HG02763 (cell line): ENCODE measurements around the gene NPHP4.

Experiments
- ATAC-seq: cut with Tn5 transposase; IDR thresholded peaks from one replicate; pipeline ENCODE4 v1.9.1; 2021; ENCODE audit warnings: mild to moderate bottlenecking, moderate library complexity; ENCODE audit not compliant: unreplicated experiment

NPHP4 gene

GRCh38 chr1:5915587-5916571 lies 76.3 kb downstream of the NPHP4 start:
- no peak for ATAC-seq

- no peak for ATAC-seq
These were observed 77.4 kb downstream of the NPHP4 start for GRCh38 chr1:5914676-5915365.

GRCh38 chr1:5913876-5914275 lies 78.3 kb downstream of the NPHP4 start:
- no peak for ATAC-seq

GRCh38 chr1:5913078-5913845 lies 79.0 kb downstream of the NPHP4 start:
- no peak for ATAC-seq

- ATAC-seq: no peak
These were observed 80.4 kb downstream of the NPHP4 start for GRCh38 chr1:5911871-5912271.

GRCh38 chr1:5911157-5911556 lies 81.1 kb downstream of the NPHP4 start:
- no peak for ATAC-seq

- ATAC-seq: no peak
These were observed 81.6 kb downstream of the NPHP4 start for GRCh38 chr1:5910666-5911065.

- ATAC-seq: no peak
These were observed 82.0 kb downstream of the NPHP4 start for GRCh38 chr1:5910276-5910620.

GRCh38 chr1:5909576-5910275 lies 82.5 kb downstream of the NPHP4 start:
- ATAC-seq: no peak

GRCh38 chr1:5908461-5909375 lies 83.5 kb downstream of the NPHP4 start:
- no peak for ATAC-seq

- ATAC-seq: no peak
These were observed 84.3 kb downstream of the NPHP4 start for GRCh38 chr1:5907966-5908365.

GRCh38 chr1:5907386-5907785 lies 84.8 kb downstream of the NPHP4 start:
- ATAC-seq: no peak

GRCh38 chr1:5906966-5907365 lies 85.3 kb downstream of the NPHP4 start:
- no peak for ATAC-seq

GRCh38 chr1:5906116-5906515 lies 86.1 kb downstream of the NPHP4 start:
- no peak for ATAC-seq

GRCh38 chr1:5905436-5905835 lies 86.8 kb downstream of the NPHP4 start:
- ATAC-seq: no peak

- ATAC-seq: no peak
These were observed 87.7 kb downstream of the NPHP4 start for GRCh38 chr1:5904551-5904950.

GRCh38 chr1:5903680-5904079 lies 88.5 kb downstream of the NPHP4 start:
- no peak for ATAC-seq

GRCh38 chr1:5903031-5903430 lies 89.2 kb downstream of the NPHP4 start:
- no peak for ATAC-seq

GRCh38 chr1:5901841-5902240 lies 90.4 kb downstream of the NPHP4 start:
- ATAC-seq: no peak

GRCh38 chr1:5901150-5901549 lies 91.1 kb downstream of the NPHP4 start:
- ATAC-seq: no peak
